Effector memory CD4-positive, alpha-beta T cell (primary cell): ENCODE measurements around the gene LAG3.
A peak's percentile ranks its signal among the peaks of the same experiment; 100 is the strongest.

ENCODE experiments used
- DNase-seq, 3 donors: peaks; one replicate each; pipeline ENCODE4 v3.0.0-alpha.2; 2020
- H3K27ac ChIP-seq: 2 replicates; pipeline ENCODE4 v1.7.0; 2013; ENCODE audit warnings: mild to moderate bottlenecking, low read length, moderate library complexity; ENCODE audit not compliant: insufficient read depth, poor library complexity, severe bottlenecking
- H3K27me3 ChIP-seq: replicated peaks from 2 replicates; pipeline ENCODE4 v1.7.0; 2013; ENCODE audit warnings: mild to moderate bottlenecking, low read length; ENCODE audit not compliant: insufficient read depth, control insufficient read depth, poor library complexity, severe bottlenecking
- H3K36me3 ChIP-seq: 2 replicates; pipeline ENCODE4 v1.7.0; 2013; ENCODE audit warnings: mild to moderate bottlenecking, low read length, moderate library complexity; ENCODE audit not compliant: control insufficient read depth, insufficient read depth
- H3K4me1 ChIP-seq: 2 replicates; pipeline ENCODE4 v1.7.0; 2013; ENCODE audit warnings: low read length, mild to moderate bottlenecking; ENCODE audit not compliant: control insufficient read depth, insufficient read depth, poor library complexity, severe bottlenecking
- H3K4me3 ChIP-seq: 2 replicates; pipeline ENCODE4 v1.7.0; 2013; ENCODE audit warnings: low read length, low read depth, mild to moderate bottlenecking; ENCODE audit not compliant: insufficient read depth, poor library complexity, severe bottlenecking
- H3K9me3 ChIP-seq: 2 replicates; pipeline ENCODE4 v1.7.0; 2013; ENCODE audit warnings: mild to moderate bottlenecking, low read length, moderate library complexity; ENCODE audit not compliant: control insufficient read depth

LAG3 gene

DNA sequence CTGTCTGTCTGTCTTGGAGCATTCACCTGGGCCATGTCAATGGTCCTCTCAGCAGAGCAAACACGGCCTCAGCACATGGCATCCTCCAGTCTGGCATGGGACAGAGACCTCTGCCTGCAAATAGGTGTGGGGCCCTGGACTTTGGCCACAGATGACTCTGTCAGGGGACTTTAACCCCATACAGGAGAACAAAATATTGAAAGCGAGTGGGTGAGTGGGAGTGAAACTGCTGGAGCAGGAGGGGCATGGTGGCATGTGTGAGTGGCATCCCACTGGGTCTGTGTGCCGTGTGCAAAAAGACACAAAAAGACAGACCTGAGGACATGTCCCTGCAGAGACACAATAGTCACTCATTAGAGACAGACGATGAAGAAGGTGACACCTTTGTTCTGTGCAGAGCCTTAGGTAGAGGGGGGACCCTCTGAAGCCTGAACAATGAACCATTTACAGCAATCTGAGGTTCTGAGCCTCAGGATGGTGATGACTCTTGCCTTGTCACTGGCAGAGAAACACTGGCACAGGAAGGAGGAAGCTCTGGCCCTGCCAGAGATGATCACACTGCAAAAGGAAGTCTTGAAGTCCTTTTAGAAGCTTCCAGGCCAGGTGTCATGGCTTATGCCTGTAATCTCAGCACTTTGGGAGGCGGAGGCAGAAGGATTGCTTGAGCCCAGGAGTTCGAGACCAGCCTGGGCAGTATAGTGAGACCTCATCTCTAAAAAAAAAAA lies 7.5 kb downstream of the LAG3 start:
- H3K4me1 ChIP-seq, result peaks cover 19% of the 10 kb centered on the region
- no peak overlapping the region for H3K4me3 ChIP-seq
- no peaks in the 10 kb centered on the region for H3K36me3 ChIP-seq
- no peak for DNase-seq
- H3K27ac ChIP-seq, result no peak overlapping the region
- no peaks in the 10 kb centered on the region for H3K9me3 ChIP-seq
- peaks cover 5% of the 10 kb centered on the region for H3K27me3 ChIP-seq

DNA sequence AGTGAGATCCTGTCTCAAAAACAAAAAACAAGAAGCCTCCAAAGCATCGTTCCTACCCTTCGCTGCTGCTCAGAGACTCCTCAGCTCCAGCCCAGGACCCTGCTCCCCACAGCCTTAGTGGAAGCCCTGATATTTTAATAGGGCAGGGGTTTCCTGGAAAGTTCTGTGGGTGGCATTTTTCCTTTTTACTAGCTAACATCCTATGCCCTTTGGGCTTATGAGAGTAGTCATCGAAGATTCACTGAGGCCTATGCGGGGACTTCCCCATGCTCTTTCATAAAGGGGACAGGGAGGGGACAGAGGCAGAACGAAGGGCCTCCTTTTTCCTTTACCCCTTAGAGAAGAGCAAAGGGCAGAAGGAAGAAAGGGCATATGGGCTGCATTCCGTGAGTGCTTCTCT lies 8.3 kb downstream of the LAG3 start:
- DNase-seq, result no peak
- Histone ChIP-seq H3K4me1 (peaks cover 24% of the 10 kb centered on the region), H3K27me3 (peaks cover 5% of the 10 kb centered on the region), H3K9me3 (no peaks in the 10 kb centered on the region), H3K4me3 (no peak overlapping the region), H3K27ac (no peak overlapping the region), H3K36me3 (no peaks in the 10 kb centered on the region)

DNA sequence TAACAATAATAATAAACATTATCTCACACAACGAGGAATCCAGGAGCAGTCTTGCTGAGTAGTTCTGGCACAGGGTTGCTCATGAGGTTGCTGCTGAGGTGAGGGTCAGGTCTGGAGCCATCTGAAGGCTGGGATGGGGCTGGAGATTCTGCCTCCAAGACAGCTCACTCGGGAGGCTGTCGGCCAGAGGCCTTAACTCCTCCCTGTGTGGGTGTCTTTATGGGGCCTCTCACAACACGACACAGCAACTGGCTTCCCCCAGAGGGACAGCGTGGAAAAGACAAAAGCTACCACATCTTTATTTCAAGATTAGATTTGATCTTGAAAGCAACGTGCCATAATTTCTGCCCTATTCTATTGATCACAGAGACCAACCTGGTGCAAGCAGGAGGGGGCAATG lies 9.8 kb downstream of the LAG3 start:
- H3K4me1 ChIP-seq, result peaks cover 39% of the 10 kb centered on the region
- H3K9me3 ChIP-seq, result no peaks in the 10 kb centered on the region
- no peak for DNase-seq
- no peaks in the 10 kb centered on the region for H3K36me3 ChIP-seq
- H3K27ac ChIP-seq, result no peak overlapping the region
- no peaks in the 10 kb centered on the region for H3K27me3 ChIP-seq
- H3K4me3 ChIP-seq, result no peak overlapping the region

DNA sequence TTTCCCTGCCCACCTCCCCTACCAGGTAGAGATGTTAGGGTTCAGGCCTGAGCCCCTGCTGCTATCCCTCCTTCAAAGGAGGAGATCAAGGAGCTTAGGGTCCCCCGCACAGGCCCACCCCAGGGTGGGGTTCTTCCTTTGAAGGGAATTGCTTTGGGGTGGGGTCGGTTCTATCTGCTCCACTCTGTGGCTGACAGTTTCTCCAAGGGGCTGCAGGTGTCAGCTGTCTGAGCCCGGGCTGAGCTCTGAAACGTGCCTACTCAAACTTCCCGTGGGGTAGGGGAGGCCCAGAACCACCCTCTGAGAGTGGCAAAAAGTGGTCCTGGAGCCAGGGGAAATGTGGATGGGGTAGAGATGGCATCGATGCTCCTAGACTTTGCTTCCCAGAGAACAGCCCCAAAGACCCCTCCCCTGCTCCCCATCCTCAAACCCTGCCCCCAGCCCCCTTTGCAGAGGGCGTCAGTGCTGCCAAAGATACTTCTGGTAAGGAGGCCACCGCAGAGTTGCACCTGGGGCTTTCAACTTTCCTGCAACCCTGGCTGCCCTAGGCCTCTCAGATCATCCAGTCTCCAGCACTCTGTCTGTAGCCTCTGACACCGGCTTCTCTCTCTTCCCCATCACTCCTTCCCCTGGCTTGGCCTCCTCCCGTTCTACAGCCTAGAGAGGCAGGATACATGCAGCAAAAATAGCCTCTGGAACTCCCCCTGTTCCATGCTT lies 10.7 kb downstream of the LAG3 start:
- no peak overlapping the region for H3K4me3 ChIP-seq

DNA sequence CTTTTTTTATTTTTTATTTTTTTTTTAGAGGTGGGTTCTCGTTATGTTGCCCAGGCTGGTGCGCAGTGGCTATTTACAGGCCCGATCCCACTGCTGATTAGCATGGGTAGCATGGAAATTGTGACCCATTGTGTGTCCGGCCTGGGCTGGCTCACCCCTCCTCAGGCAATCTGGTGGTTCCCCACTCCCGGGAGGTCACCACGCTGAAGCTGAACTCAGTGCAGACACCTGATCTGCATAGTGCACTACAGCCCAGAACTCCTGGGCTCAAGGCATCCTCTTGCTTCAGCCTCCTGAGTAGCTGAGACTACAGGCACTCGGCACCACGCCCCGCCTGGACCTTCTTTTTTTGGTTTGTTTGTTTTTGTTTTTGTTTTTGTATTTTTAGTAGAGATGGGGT lies 11.5 kb downstream of the LAG3 start:
- H3K4me3 ChIP-seq, result no peak overlapping the region
- no peaks in the 10 kb centered on the region for H3K36me3 ChIP-seq
- peak overlapping the region; percentile 20 for H3K27ac ChIP-seq
- no peaks in the 10 kb centered on the region for H3K27me3 ChIP-seq
- H3K9me3 ChIP-seq, result no peaks in the 10 kb centered on the region
- no peak for DNase-seq
- H3K4me1 ChIP-seq, result peaks cover 43% of the 10 kb centered on the region

More for the DNA sequence above, 10.7 kb downstream of the LAG3 start:
- Histone ChIP-seq H3K27me3 (no peaks in the 10 kb centered on the region), H3K4me1 (peaks cover 44% of the 10 kb centered on the region), H3K9me3 (no peaks in the 10 kb centered on the region), H3K27ac (no peak overlapping the region), H3K36me3 (no peaks in the 10 kb centered on the region)
- no peak for DNase-seq

DNA sequence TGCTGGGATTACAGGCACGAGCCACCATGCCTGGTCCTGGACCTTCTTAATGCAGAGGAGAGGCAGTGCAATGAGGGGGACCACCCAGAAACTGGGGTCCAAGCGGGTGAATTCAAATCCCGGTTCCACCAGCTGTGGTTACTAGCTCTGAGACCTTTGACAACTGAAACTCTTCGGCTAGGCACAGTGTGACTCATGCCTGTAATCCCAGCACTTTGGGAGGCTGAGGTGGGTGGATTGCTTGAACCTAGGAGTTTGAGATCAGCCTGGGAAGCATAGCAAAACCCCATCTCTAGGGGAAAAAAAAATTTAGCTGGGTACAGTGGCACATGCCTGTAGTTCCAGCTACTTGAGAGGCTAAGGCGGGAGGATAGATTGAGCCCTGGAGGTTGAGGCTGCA lies 12.0 kb downstream of the LAG3 start:
- peak overlapping the region; percentile 10 for H3K27ac ChIP-seq

DNA sequence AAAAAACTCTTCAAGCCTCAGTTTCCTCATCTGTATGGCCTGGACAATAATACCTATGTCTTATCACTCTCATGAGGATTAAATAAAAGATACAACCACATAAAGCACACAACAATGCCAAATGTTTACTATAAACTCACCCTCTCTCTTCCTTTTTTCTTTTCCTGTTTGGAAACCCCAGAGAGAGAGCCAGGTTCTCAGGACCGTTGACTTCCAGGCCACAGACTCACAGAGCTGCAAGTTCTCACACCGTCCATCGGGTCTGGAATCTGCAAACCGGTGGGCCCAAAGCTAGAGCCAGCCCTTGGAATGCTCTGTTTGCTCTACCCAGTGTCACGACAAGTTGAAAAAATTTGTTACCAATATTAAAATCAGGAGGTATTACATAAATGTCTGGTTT lies 12.4 kb downstream of the LAG3 start:
- Histone ChIP-seq H3K9me3 (no peaks in the 10 kb centered on the region), H3K27me3 (no peaks in the 10 kb centered on the region), H3K36me3 (no peaks in the 10 kb centered on the region), H3K4me3 (no peak overlapping the region), H3K4me1 (peaks cover 45% of the 10 kb centered on the region), H3K27ac (peak overlapping the region; percentile 10)
- DNase-seq, result no peak

More for the DNA sequence above, 12.0 kb downstream of the LAG3 start:
- no peak overlapping the region for H3K4me3 ChIP-seq
- H3K36me3 ChIP-seq, result no peaks in the 10 kb centered on the region
- no peaks in the 10 kb centered on the region for H3K27me3 ChIP-seq
- no peak for DNase-seq
- H3K4me1 ChIP-seq, result peaks cover 44% of the 10 kb centered on the region
- no peaks in the 10 kb centered on the region for H3K9me3 ChIP-seq

DNA sequence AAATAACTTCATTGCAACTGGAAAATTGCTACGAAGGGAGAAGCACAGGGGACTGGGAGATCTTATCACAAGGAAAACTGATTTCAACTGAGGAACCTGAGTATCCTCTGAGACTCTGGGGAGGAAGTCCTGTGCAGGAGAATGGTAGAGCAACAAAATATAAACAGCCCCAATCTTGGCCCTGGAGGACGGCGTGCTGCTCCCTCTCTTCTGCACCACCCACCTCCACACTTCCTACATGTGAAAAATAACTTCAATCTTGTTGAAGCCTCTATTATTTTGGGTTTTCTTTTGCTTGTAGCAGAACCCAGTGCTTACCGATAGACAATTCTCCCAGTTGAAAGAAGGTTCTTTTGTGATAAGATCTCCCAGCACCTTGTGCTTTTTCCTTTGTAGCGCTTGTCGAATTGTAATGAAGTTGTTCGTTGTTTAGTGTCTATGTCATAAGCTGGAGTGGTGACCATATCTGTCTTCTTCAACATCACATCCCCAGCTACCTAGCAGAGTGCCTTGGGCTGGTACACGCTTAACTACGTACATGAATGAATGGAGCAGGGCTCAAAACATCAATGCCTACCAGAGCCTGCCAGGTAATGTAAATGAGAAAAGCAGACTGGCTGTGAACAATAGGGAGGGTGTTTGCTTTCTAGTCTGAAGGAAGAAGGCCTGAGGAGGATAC lies 14.2 kb downstream of the LAG3 start:
- no peak for DNase-seq
- peak overlapping the region; percentile 36 for H3K4me3 ChIP-seq
- H3K9me3 ChIP-seq, result no peaks in the 10 kb centered on the region
- peak overlapping the region; percentile 63 for H3K27ac ChIP-seq
- no peaks in the 10 kb centered on the region for H3K27me3 ChIP-seq
- H3K36me3 ChIP-seq, result no peaks in the 10 kb centered on the region
- peaks cover 45% of the 10 kb centered on the region for H3K4me1 ChIP-seq

DNA sequence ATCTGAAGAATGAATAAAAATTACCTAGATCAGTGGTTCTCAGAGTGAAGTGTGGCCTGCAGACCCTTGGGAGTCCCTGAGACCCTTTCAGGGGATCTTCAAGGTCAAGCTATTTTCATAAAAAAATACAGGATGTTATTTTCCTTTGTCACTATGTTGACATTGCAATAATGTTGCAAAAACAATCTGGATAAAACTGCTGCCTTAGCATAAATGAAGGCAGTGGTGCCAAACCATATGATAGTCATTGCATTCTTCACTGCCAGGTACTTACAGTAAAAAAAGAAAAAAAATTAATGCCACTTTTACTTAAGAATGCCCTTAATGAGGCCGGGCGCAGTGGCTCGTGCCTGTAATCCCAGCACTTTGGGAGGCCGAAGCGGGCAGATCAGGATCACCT lies 15.0 kb downstream of the LAG3 start:
- Histone ChIP-seq H3K4me3 (no peak overlapping the region), H3K27ac (peak overlapping the region; percentile 63), H3K36me3 (no peaks in the 10 kb centered on the region), H3K4me1 (peaks cover 46% of the 10 kb centered on the region), H3K27me3 (no peaks in the 10 kb centered on the region), H3K9me3 (no peaks in the 10 kb centered on the region)
- DNase-seq, result no peak
